ENCODE results near the gene MTA1.
A peak's percentile ranks its signal among the peaks of the same experiment; 100 is the strongest.

Gene MTA1

GRCh38 chr14:105415481-105416428 is 3.9 kb upstream of the MTA1 start:
- TF ChIP-seq EZH2phosphoT487 (conservative IDR thresholded peaks at IDR 0.05; ENCODE audit: low read length): no peak
- TF ChIP-seq, protein P1, sequence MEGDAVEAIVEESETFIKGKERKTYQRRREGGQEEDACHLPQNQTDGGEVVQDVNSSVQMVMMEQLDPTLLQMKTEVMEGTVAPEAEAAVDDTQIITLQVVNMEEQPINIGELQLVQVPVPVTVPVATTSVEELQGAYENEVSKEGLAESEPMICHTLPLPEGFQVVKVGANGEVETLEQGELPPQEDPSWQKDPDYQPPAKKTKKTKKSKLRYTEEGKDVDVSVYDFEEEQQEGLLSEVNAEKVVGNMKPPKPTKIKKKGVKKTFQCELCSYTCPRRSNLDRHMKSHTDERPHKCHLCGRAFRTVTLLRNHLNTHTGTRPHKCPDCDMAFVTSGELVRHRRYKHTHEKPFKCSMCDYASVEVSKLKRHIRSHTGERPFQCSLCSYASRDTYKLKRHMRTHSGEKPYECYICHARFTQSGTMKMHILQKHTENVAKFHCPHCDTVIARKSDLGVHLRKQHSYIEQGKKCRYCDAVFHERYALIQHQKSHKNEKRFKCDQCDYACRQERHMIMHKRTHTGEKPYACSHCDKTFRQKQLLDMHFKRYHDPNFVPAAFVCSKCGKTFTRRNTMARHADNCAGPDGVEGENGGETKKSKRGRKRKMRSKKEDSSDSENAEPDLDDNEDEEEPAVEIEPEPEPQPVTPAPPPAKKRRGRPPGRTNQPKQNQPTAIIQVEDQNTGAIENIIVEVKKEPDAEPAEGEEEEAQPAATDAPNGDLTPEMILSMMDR (IDR thresholded peaks at IDR 0.05; ENCODE audit: insufficient read depth, low read length, poor library complexity, severe bottlenecking): no peak
- no peaks in the 10 kb centered on the region for H3K9me2 ChIP-seq (replicated peaks; ENCODE audit: insufficient read depth, low read length)
- peaks cover 6% of the 10 kb centered on the region for H3K79me2 ChIP-seq (ENCODE audit: insufficient read depth, low read length)
- H3K27me3 ChIP-seq (ENCODE audit: low read length): no peaks in the 10 kb centered on the region
- no peaks in the 10 kb centered on the region for H4K20me1 ChIP-seq (ENCODE audit: low read depth, low read length)
- peak overlapping the region; percentile 56 for H3K9ac ChIP-seq (ENCODE audit: low read length)
- no peaks in the 10 kb centered on the region for H3K9me3 ChIP-seq (ENCODE audit: insufficient read depth, low read length)
- H3F3A ChIP-seq (ENCODE audit: insufficient read depth): no peaks in the 10 kb centered on the region
- peak overlapping the region; percentile 46 for H3K4me2 ChIP-seq (ENCODE audit: low read depth, low read length, poor library complexity, severe bottlenecking)
- H3K36me3 ChIP-seq (ENCODE audit: low read length): no peaks in the 10 kb centered on the region
- H3K4me3 ChIP-seq (ENCODE audit: insufficient read depth, low read length, poor library complexity, severe bottlenecking): peak overlapping the region; percentile 49
- H3K27ac ChIP-seq (ENCODE audit: low read depth, low read length): no peak overlapping the region
- H2AFZ ChIP-seq (ENCODE audit: low read depth, low read length, severe bottlenecking): peak overlapping the region; percentile 89

DNA sequence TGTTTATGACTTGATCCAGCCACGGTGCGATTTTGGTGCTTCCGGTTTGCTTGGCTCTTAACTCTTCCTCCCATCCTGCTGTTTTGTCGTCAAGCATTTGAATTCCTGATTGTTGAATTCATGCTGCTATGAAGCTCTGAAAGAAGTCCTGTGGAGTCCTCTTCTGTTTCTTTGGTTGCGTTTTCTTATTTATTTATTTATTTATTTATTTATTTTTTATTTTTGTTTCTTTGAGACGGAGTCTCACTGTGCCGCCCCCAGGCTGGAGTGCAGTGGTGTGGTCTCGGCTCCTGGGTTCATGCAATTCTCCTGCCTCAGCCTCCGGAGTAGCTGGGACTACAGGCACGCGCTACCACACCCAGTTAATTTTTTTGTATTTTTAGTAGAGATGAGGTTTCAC is 3.0 kb upstream of the MTA1 start:
- Histone ChIP-seq H3K4me2 (ENCODE audit: low read depth, low read length, poor library complexity, severe bottlenecking) (no peak overlapping the region), H3F3A (ENCODE audit: insufficient read depth) (no peaks in the 10 kb centered on the region), H2AFZ (ENCODE audit: low read depth, low read length, severe bottlenecking) (no peak overlapping the region), H3K27ac (ENCODE audit: low read depth, low read length) (no peak overlapping the region), H3K79me2 (ENCODE audit: insufficient read depth, low read length) (peaks cover 15% of the 10 kb centered on the region), H3K9me3 (ENCODE audit: insufficient read depth, low read length) (no peaks in the 10 kb centered on the region), H3K9ac (ENCODE audit: low read length) (no peak overlapping the region), H3K27me3 (ENCODE audit: low read length) (no peaks in the 10 kb centered on the region), H3K4me3 (ENCODE audit: insufficient read depth, low read length, poor library complexity, severe bottlenecking) (no peak overlapping the region), H3K36me3 (ENCODE audit: low read length) (no peaks in the 10 kb centered on the region), H4K20me1 (ENCODE audit: low read depth, low read length) (no peaks in the 10 kb centered on the region), H3K9me2 (replicated peaks; ENCODE audit: insufficient read depth, low read length) (no peaks in the 10 kb centered on the region)
- no peak for TF ChIP-seq EZH2phosphoT487 (conservative IDR thresholded peaks at IDR 0.05; ENCODE audit: low read length)
- TF ChIP-seq, protein P1 (IDR thresholded peaks at IDR 0.05; ENCODE audit: insufficient read depth, low read length, poor library complexity, severe bottlenecking): no peak

GRCh38 chr14:105417690-105418121 is 1.9 kb upstream of the MTA1 start:
- no peak overlapping the region for H3K27ac ChIP-seq (ENCODE audit: low read depth, low read length)
- no peaks in the 10 kb centered on the region for H3K9me3 ChIP-seq (ENCODE audit: insufficient read depth, low read length)
- H4K20me1 ChIP-seq (ENCODE audit: low read depth, low read length): no peaks in the 10 kb centered on the region
- H3K9ac ChIP-seq (ENCODE audit: low read length): no peak overlapping the region
- no peaks in the 10 kb centered on the region for H3F3A ChIP-seq (ENCODE audit: insufficient read depth)
- no peaks in the 10 kb centered on the region for H3K36me3 ChIP-seq (ENCODE audit: low read length)
- H3K9me2 ChIP-seq (replicated peaks; ENCODE audit: insufficient read depth, low read length): no peaks in the 10 kb centered on the region
- H2AFZ ChIP-seq (ENCODE audit: low read depth, low read length, severe bottlenecking): no peak overlapping the region
- no peaks in the 10 kb centered on the region for H3K27me3 ChIP-seq (ENCODE audit: low read length)
- no peak overlapping the region for H3K4me3 ChIP-seq (ENCODE audit: insufficient read depth, low read length, poor library complexity, severe bottlenecking)
- H3K4me2 ChIP-seq (ENCODE audit: low read depth, low read length, poor library complexity, severe bottlenecking): no peak overlapping the region
- no peak for TF ChIP-seq EZH2phosphoT487 (conservative IDR thresholded peaks at IDR 0.05; ENCODE audit: low read length)
- TF ChIP-seq, protein P1 (IDR thresholded peaks at IDR 0.05; ENCODE audit: insufficient read depth, low read length, poor library complexity, severe bottlenecking): no peak
- H3K79me2 ChIP-seq (ENCODE audit: insufficient read depth, low read length): peaks cover 25% of the 10 kb centered on the region

Data from SU-DHL-6 (cell line).